Adrenal gland (tissue), 5 donors: ENCODE data around the gene METTL1.

Experiments used
- CTCF ChIP-seq, 6 experiments: fragments of 450-650 bp in 4 of 6; fragments of 200-600 bp in 2 of 6; sonication (generic) in 1 of 6; IDR thresholded peaks; 1 replicate in 5 of 6; 2 replicates in 1 of 6; pipeline versions ENCODE4 v1.5.1 to v1.8.0; 2016 to 2021; ENCODE audit warnings: antibody characterized with exemption in 6 of 6, mild to moderate bottlenecking in 2 of 6, moderate library complexity in 1 of 6
- POLR2A ChIP-seq, 2 donors: fragments of 450-650 bp; IDR thresholded peaks; one replicate each; pipeline ENCODE4 v1.6.1; 2017; ENCODE audit warnings: antibody characterized with exemption in 2 of 2, mild to moderate bottlenecking in 2 of 2, moderate library complexity in 1 of 2
- donor health status: DM: no; HTN: no; CAD: no.

- TF ChIP-seq CTCF (IDR thresholded peaks at IDR 0.05) = peak in 4 of 6 experiments; percentile 21 to 36 (median 29)
- no peak for TF ChIP-seq POLR2A (IDR thresholded peaks at IDR 0.05)
These were observed 12.4 kb downstream of the METTL1 start for GRCh38 chr12:57759360-57759980.
